GM21423 (cell line): ENCODE results near the gene MEIOSIN.
"Not testable (repeated sequence)": the region's sequence is repeated elsewhere in the genome, so short reads cannot be mapped to it uniquely, and the experiment has no call there.

ENCODE experiments used
- ATAC-seq: cut with Tn5 transposase; IDR thresholded peaks from one replicate; pipeline ENCODE4 v1.9.1; 2021; ENCODE audit warnings: mild to moderate bottlenecking, moderate library complexity; ENCODE audit not compliant: unreplicated experiment

The MEIOSIN gene

DNA sequence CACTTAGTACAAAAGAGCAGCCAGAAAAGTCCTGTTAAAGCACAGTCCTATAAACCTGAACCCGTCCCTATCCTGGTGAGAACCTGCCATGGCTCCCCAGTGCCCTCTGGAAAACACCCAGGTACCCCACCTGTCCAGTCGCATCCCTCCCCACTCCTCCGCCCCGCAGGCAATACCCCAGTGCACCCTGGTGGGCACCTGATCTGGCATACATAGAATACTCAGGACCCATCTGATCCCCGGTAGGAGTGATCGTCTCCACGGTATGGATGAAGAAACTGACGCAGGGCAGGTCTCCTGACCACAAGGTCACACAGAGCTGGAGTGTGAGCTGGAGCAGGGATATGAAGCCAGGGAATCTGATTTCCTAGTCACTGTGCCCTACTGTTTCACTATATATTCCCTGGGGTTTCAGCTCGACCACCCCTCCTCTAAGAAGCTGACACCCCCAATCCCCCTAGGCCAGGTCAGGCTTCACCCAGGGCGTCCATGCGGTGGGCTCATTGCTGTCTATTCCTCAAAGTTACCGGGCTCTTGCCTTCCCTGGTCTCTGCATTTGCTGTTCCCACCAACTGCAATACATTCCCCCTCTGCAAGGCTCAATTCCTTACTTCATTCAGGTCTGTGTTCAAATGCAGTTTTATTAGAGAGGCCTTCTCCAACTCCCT, 15.1 kb upstream of the MEIOSIN start:
- ATAC-seq: no peak

DNA sequence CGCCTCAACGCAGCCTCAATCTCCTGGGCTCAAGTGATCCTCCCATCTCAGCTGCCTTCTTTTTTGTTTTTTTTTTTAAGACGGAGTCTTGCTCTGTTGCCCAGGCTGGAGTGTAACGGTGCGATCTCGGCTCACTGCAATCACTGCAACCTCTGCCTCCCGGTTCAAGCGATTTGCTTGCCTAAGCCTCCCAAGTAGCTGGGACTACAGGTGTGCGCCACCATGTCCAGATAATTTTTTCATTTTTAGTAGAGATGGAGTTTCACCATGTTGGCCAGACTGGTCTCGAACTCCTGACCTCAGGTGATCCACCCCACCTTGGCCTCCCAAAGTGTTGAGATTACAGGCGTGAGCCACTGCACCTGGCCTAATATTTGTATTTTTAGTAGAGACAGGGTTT, 13.2 kb upstream of the MEIOSIN start:
- not testable (repeated sequence) for ATAC-seq

DNA sequence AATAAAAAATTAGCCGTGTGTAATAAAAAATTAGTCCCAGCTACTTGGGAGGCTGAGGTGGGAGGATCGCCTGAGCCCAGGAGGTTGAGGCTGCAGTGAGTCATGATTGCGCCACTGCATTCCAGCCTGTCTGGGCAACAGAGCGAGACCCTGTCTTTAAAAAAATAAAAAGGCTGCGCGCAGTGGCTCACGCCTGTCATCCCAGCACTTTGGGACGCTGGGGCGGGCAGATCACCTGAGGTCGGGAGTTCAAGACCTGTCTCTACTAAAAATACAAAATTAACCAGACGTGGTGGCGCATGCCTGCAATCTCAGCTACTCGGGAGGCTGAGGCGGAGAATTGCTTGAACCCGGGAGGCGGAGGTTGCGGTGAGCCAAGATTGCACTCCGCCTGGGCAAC, 4.6 kb upstream of the MEIOSIN start:
- ATAC-seq: not testable (repeated sequence)

DNA sequence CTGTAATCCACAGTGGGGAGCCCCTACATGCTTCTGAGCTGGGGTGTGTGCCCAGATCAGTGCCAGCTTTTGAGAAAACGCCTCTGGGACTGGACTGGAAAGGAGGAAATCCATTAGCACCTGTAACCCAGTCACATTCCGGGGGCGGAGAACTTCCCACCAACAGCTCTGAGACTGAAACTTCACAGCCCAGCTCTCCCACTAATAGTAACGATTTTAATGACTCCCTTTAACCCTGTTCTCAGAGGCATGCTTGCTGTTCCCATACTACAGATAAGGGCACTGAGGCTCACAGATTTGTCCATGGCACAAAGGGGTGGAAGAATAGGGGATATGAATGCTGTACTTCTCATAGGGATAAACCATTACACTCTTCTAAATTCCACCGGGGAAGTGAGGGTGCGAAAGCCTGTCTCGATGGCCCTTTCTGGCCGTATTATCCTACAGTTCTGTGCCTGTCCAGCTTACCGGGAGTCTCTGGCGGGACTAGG, 3.4 kb upstream of the MEIOSIN start:
- ATAC-seq: no peak

DNA sequence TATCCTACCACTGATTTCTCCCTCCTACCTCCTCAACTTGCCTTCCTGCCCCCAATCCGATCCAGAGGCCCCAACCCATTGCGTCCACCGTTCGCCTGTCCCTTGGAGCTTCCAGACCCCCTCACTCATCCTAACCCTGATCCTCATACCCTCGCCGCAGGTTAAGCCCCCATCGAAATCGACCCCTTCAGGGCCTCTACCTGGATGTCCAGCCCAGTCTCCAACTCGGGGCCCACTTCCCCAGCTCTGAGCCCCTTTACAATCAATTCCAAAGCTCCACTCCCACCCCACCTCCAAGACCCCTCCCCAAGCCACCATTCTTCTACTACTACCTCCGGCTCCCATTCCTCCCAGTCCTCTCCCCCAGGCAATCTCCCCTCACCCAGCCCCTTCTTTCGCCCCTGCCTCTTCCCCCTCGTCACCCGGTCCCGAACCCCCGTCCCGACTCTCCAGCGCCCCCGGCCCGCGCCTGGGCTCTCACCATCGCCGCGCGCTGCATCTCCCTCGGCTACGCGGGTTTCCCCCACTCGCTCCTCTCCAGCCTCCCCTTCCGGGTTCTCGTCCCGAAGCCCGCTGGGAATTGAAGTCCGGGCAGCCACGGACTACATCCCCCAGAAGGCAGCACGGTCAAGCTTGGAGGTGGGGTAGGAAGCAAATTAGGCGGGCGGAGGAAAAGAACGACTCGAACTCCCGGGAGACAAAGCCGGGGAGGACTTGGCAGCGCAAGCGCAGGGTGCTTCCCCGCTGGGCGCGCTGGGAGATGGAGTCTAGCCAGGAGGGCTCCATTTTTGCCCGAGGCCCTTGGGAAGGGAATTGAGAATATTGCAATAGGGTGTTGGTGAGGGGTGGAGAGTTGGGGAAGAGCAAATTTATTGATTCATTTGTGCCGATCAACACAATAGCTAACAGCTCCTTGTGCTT, 2.6 kb upstream of the MEIOSIN start, which contains the start of gene FBXO46:
Gene FBXO46 (minus strand): TSS at position 529 of the 921 bp plus-strand sequence. CDS start 17,401 bp downstream, outside the sequence.
- peak; percentile 92 for ATAC-seq

DNA sequence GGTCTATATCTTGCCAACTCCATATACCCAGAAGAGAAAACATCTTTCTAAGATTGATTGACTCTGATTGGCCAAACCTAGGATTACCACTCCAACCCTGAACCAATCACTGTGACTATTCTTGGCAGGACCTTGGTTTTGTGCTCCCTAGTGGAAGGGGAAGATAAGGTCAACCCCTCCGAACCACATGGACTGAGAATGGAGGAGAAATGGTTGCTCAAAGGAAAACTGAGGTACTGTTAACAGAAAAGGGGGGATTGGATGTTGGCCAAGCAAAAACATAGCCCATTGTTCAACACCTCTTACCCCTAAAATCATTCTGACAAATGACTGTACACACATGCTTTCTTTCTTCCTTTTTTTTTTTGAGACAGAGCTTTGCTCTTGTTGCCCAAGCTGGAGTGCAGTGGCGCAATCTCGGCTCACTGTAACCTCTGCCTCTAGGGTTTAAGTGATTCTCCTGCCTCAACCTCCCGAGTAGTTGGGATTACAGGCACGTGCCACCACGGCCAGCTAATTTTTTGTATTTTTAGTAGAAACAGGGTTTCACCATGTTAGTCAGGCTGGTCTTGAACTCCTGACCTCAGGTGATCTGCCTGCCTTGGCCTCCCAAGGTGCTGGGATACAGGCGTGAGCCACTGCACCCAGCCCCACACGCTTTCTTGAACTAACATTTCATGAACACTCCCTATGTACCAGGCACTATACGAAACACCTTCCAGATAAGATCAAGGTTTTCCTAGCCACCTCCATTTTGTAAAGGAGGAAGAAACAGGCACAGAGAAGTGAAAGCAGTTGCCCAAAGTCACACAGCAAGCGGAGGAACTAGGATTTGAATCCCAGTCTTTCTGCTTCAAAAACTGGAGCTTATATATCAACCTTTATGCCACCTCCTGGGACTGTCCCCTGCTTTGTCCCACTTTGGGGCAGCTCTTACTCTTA, 6.5 kb downstream of the MEIOSIN start:
- no peak for ATAC-seq

DNA sequence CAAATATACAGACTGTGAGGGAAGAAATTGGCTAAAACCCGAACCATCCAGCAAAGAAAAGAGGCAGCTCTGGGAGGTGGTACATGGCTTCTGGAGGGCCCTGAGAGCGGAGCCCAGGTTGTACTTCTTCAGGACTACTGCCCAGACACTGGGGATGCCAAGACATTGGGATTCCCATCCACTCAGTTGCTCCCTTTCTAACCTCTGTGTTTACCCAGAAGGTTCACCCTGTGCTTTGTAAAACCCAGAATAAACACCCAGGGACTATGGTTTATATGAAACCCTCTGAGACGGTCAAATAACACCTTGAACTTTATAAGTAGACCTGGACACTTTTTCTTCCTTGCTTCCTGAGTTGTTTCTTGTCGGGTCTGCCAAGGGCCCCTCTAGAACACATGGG, 9.7 kb downstream of the MEIOSIN start:
- no peak for ATAC-seq

DNA sequence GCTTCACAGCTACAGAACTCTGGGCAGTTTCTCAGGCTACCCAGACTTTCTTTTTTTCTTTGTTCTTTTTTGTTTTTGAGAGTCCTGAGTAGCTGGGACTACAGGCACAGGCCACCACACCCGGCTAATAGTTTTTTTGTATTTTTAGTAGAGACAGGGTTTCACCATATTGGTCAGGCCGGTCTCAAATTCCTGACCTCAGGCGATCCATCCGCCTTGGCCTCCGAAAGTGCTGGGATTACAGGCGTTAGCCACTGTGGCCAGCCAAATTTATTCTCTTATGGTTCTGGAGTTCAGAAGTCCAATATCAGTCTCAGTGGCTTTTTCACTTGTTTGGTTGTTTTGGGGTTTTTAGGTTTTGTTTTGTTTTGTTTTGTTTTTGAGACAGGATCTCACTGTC, 12.4 kb downstream of the MEIOSIN start:
- no peak for ATAC-seq

DNA sequence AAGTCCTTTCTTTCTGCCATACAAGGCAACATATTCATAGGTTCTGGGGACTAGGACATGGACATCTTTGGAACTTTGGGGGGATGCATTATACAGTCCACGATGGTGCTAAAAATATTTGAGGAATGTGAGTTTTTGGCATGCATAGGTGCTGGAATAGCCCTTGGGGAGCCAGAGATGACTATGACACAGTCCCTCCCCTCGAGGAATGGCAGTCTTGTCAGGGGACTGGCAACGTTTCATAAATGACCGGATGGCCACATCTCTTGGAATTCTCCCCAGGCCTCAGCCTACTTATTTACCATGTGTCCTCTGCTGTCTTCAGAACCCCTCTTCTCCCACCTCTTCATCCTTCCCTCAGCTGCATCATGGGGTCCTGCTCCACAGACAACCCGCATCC, 13.6 kb downstream of the MEIOSIN start:
- ATAC-seq: no peak

DNA sequence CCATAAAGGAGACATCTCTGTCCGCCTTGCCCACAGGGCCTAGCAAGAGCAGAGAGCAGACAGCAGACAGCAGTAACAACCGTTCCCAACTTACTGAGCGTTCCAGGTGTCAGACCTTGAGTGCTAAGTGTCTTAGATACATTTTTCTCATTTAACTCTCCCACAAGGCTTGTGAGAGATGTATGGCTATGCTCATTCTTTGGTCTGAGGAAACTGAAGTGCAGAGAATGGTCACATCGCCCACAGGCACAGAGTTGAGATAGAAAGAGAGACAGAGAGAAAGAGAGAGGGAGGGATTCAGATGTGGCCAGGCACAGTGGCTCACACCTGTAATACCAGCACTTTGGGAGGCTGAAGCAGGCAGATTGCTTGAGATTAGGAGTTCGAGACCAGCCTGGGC, 14.3 kb downstream of the MEIOSIN start:
- no peak for ATAC-seq

DNA sequence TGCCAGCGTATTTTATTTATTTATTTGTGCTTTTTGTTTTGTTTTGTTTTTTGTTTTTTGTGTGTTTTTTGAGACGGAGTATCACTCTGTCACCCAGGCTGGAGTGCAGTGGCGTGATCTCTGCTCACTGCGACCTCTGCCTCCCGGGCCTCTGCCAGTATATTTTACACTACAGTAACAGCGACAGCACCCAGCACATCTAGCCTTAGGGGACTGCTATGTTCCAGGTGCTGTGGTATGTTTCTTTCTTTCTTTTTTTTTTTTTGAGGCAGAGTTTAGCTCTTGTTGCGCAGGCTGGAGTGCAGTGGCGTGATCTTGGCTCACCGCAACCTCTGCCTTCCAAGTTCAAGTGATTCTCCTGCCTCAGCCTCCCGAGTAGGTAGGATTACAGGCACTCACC, 18.2 kb downstream of the MEIOSIN start:
- not testable (repeated sequence) for ATAC-seq

DNA sequence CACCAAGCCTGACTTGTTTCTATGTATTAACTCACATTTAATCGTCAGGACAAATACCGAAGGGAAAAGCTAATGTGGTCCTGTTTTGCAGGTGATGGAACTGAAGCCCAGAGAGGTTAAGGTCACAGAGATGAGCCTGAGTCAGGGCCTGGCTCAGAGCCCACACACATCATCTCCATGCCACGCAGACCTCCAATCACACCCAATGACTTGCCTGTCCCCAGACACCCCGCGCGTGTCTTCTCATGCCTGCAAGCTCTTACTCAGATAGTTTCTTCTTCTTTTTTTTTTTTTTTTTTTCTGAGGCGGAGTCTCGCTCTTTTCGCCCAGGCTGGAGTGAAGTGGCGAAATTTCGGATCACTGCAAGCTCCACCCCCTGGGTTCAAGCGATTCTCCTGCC, 19.4 kb downstream of the MEIOSIN start:
- ATAC-seq: no peak

DNA sequence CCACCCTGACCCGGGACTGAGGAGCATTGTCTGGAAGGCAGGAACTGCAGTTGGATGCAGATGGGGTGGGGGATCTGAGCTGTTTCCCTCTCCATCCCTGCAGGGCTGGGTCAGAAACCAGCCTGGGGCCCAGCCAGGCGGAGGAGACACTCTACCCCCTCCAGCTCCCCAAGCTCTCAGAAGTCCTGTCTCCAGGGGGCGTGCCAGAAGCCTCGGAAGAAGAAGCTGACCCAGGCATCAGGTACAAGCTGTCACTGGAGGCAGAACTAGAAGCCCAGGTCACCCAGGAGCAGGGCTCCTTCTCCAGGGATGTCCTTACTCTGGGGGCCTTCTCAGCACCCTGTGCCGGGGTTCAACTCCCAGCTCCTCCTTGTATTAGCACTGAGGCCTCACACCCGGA, 20.3 kb downstream of the MEIOSIN start:
- ATAC-seq: no peak

DNA sequence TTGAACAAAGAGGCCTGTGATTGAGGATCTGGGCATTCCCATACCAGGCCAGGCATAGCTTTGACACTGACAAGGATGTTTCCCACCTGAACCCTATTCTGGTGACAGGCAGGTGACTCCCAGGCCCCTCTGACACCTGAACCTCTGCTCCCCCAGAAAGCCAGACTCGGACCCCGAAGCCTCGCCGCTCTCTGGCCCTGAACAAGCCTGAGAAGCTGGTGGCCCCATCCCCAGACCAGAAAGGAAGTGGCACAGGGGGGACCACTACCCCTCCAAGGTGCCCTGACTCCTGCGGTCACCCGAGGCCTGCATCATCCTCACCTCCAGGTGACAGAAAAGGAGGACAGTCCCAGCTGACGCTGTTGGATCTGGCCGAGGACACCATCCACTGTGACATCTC, 21.1 kb downstream of the MEIOSIN start:
- ATAC-seq: no peak

DNA sequence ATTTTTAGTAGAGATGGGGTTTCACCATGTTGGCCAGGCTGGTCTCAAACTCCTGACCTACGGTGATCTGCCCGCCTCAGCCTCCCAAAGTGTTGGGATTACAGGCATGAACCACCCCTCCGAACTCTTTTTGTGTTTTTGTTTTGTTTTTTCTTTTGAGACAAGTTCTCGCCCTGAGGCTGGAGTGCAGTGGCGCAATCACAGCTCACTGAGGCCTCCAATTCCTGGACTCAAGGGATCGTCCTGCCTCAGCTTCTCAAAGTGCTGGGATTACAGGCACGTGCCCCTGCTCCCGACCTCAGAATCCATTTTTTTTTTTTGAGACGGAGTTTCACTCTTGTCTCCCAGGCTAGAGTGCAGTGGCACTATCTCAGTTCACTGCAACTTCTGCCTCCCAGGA, 24.5 kb downstream of the MEIOSIN start:
- ATAC-seq: no peak

DNA sequence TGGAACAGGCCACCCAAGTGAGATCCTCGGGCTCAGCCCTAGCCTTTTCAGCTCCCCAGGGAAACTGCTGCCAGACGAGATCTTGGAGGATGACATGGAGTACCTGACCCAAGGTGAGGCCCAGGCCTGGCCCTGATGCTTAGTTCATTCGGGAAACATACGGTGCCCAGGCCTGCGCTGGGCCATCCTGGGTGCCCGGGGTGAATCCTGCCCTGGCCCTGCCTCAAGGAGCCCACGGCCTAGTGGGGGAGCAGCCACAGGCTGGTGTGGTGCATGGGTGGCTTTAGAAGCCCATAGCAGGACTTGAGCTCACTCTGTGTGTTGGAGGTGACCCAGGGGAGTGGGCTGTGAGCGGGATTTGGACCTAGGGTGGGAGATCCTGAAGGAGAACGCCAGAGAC, 25.7 kb downstream of the MEIOSIN start:
- ATAC-seq: no peak

DNA sequence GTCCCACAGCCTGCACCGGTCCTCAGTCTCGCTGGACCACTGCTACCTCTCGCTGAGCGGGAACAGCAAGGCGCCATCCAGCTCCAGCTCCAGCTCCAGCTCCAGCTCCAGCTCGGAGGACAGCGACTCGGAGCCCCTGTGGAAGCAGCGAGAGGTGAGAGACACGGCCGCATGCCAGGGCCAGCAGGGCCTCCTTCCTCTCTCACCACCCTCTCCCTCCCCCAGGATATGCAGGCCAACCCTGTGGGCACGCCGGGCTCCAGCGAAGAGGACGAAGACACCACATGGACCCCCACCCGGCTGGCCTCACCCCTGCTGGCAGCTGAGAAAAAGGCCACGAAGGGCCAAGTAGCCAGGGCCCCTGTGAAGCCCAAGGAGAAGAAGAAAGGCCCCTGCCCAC, 28.5 kb downstream of the MEIOSIN start:
- no peak for ATAC-seq

DNA sequence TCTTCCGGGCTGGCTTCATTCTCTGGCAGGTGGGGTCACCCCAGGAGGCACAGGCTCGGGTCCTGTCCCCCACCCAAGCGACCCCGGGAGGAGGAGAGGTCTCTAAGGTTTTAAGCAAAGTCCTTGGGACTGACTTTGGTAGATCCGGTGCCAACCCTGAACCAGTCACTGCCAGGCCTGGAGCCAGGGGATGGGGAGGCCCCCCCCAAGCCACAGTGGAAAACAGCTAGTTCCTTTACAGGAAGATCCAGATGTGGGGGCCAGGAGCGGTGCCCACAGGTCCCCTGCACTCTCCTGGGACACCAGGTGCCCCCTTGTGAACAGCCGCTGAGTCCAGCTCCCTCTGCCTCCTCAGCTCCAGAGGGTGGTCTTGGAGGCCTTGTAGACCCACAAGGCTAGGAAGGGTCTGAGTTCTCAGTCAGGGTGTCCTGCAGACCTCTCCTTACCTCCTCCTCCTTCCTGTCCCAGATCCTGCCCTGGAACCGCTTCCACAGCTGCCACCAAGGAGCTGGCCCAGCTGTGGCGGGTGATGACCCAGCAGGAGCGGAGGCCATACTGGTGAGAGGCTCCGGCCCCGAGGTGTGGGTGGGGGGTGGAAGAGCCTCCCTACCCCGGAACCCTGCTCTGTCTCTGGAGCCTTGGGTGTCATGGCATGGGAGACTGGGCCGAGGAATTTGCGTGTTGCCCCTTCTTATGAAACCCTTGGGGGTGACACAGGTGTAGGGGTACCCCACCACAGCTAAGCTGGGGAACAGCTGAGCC, 29.8 kb downstream of the MEIOSIN start:
- ATAC-seq: no peak

DNA sequence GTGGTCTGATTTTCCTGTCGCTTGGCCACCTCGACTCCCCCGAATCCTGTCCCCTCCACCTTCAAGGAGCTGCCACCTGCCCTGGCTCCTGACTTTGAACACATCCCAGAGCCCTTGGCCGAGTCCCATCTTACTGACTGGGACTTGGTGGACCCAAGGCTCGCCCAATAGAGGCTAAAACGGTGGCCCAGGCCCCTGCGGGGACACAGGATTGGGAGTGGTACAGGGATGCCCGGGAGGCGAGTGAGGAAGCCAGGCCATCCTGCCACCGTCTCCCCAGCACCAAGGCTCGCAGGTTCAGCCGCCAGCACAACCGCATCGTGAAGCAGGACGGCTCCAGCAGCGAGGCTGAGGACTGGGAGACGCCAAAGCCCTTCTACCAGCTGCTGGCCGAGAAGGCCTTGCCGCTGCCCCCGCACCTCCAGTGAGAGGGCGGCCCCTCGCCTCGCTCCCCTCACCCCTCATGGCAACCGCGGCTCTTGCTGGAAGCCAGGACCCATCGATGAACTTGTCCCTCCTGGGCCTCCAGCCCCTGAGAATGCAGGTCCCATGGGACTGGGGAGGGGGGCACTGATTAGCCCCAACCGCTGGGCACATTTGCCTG, 30.6 kb downstream of the MEIOSIN start:
- ATAC-seq: no peak

DNA sequence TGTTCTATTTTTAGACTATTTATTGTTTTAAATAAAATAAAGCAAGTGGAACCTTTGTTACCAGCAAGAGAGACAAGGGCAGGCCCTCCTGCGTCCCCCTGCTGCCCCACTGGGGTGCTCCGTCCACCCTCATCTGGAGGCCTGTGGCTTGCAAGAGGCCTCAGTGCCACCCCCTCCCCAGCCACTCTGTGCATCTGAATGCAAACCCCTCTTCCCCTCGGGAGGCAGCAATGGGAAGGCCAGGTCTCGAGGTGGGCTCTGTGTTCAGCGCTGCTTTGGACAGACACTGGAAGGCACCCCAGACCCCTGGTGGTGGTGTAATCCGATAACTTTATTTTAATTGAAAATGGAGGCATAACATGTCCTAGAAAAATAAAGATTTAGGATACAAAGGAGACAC, 31.2 kb downstream of the MEIOSIN start:
- no peak for ATAC-seq
